ENCODE measurements around the gene ZNHIT1.
"Not testable (repeated sequence)": the region's sequence is repeated elsewhere in the genome, so short reads cannot be mapped to it uniquely, and the experiment has no call there.

The ZNHIT1 gene

GRCh38 chr7:101186194-101186593, 31.8 kb upstream of the ZNHIT1 start:
- H3K4me3 ChIP-seq, result no peak overlapping the region
- no peak overlapping the region for H3K27ac ChIP-seq

GRCh38 chr7:101186844-101187428, 31.0 kb upstream of the ZNHIT1 start:
- no peak overlapping the region for H3K27ac ChIP-seq

GRCh38 chr7:101189109-101189508, 28.9 kb upstream of the ZNHIT1 start:
- no peak overlapping the region for H3K27ac ChIP-seq

More at GRCh38 chr7:101186844-101187428, 31.0 kb upstream of the ZNHIT1 start:
- no peak overlapping the region for H3K4me3 ChIP-seq

GRCh38 chr7:101195884-101196283, 22.1 kb upstream of the ZNHIT1 start:
- H3K4me3 ChIP-seq, result no peak overlapping the region
- H3K27ac ChIP-seq, result no peak overlapping the region

More at GRCh38 chr7:101189109-101189508, 28.9 kb upstream of the ZNHIT1 start:
- no peak overlapping the region for H3K4me3 ChIP-seq

GRCh38 chr7:101197991-101198390, 20.0 kb upstream of the ZNHIT1 start:
- no peak overlapping the region for H3K27ac ChIP-seq

GRCh38 chr7:101198476-101198875, 19.5 kb upstream of the ZNHIT1 start:
- Histone ChIP-seq H3K4me3 (no peak overlapping the region), H3K27ac (no peak overlapping the region)

More at GRCh38 chr7:101197991-101198390, 20.0 kb upstream of the ZNHIT1 start:
- H3K4me3 ChIP-seq, result no peak overlapping the region

- not testable (repeated sequence) for H3K4me3 ChIP-seq, H3K27ac ChIP-seq
Observed at GRCh38 chr7:101199522-101199921, 18.4 kb upstream of the ZNHIT1 start.

GRCh38 chr7:101200504-101200861, 17.5 kb upstream of the ZNHIT1 start:
- Histone ChIP-seq H3K27ac (no peak overlapping the region), H3K4me3 (no peak overlapping the region)

GRCh38 chr7:101200862-101201599, 16.9 kb upstream of the ZNHIT1 start, which contains the start of gene MOGAT3:
MOGAT3 (minus strand) TSS chr7:101201036; CDS start chr7:101200854, 182 bp downstream.
- H3K27ac ChIP-seq, result no peak within 1 kb of the TSS
- H3K4me3 ChIP-seq, result peak within 1 kb of the TSS in 1 of 7 experiments; percentile 9

GRCh38 chr7:101201695-101202602, 16.0 kb upstream of the ZNHIT1 start:
- no peak overlapping the region for H3K27ac ChIP-seq

GRCh38 chr7:101202603-101202918, 15.4 kb upstream of the ZNHIT1 start:
- H3K27ac ChIP-seq, result no peak overlapping the region
- no peak overlapping the region for H3K4me3 ChIP-seq

More at GRCh38 chr7:101201695-101202602, 16.0 kb upstream of the ZNHIT1 start:
- H3K4me3 ChIP-seq, result peak overlapping the region in 1 of 7 experiments; percentile 9

- not testable (repeated sequence) for H3K4me3 ChIP-seq
- peak overlapping the region in 1 of 21 experiments; percentile 11 for H3K27ac ChIP-seq
Observed at GRCh38 chr7:101203740-101204738, 13.9 kb upstream of the ZNHIT1 start.

- Histone ChIP-seq H3K27ac (no peak overlapping the region), H3K4me3 (no peak overlapping the region)
Observed at GRCh38 chr7:101205901-101206664, 11.9 kb upstream of the ZNHIT1 start.

- no peak overlapping the region for H3K4me3 ChIP-seq
- H3K27ac ChIP-seq, result no peak overlapping the region
Observed at GRCh38 chr7:101206665-101207042, 11.3 kb upstream of the ZNHIT1 start.

- no peak overlapping the region for H3K4me3 ChIP-seq
- no peak overlapping the region for H3K27ac ChIP-seq
Observed at GRCh38 chr7:101207459-101207858, 10.5 kb upstream of the ZNHIT1 start.

- H3K27ac ChIP-seq, result no peak overlapping the region
- H3K4me3 ChIP-seq, result no peak overlapping the region
Observed at GRCh38 chr7:101208794-101209193, 9.2 kb upstream of the ZNHIT1 start.

- Histone ChIP-seq H3K27ac (no peak overlapping the region), H3K4me3 (no peak overlapping the region)
Observed at GRCh38 chr7:101210143-101210542, 7.8 kb upstream of the ZNHIT1 start.

- no peak overlapping the region for H3K27ac ChIP-seq
- H3K4me3 ChIP-seq, result no peak overlapping the region
Observed at GRCh38 chr7:101211501-101211900, 6.5 kb upstream of the ZNHIT1 start.

- H3K27ac ChIP-seq, result no peak overlapping the region
- H3K4me3 ChIP-seq, result no peak overlapping the region
Observed at GRCh38 chr7:101212014-101212413, 6.0 kb upstream of the ZNHIT1 start.
